Measurements from ENCODE around the gene KIAA0232. TPM values are rescaled to one million over a fixed set of nuclear protein-coding genes. Genes with fewer than 3 reads are reported as not detected.

KIAA0232 gene
- total and polyA plus RNA-seq, 2 of the 8 experiments (the other 6 are each of a cell fraction or from before 2014, with no cell fraction given): 5.6 to 23.3 TPM

- Histone ChIP-seq H3K4me2 (ENCODE audit: insufficient read depth in 1 of 2, low read depth in 2 of 2, low read length in 2 of 2) (peak overlapping the region; percentile 87 to 89), H3K56ac (replicated peaks; ENCODE audit: insufficient read length, low read depth, low read length) (no peak overlapping the region), H3K4me3 (ENCODE audit: extremely low read depth in 1 of 4, insufficient read depth in 2 of 4, low read depth in 3 of 4, low read length in 4 of 4) (peak overlapping the region; percentile 58 to 92 (median 75)), H2BK20ac (ENCODE audit: low read length) (no peak overlapping the region), H3K4me1 (replicated peaks in 1 of 4; ENCODE audit: control insufficient read depth in 3 of 4, insufficient read depth in 4 of 4, low read length in 3 of 4) (peaks cover 3 to 25% (median 11%) of the 10 kb centered on the region in 4 experiments), H2AK5ac (ENCODE audit: low read depth, low read length) (no peak overlapping the region), H2AFZ (ENCODE audit: low read length) (no peak overlapping the region), H3K9ac (replicated peaks in 1 of 4; ENCODE audit: extremely low read depth in 1 of 4, low read depth in 3 of 4, low read length in 3 of 4) (peak overlapping the region; percentile 34 to 74 (median 52); a peak in 6 of 7 replicates), H3K23me2 (ENCODE audit: low read depth, low read length) (peaks cover 11% of the 10 kb centered on the region), H3K9me3 (ENCODE audit: insufficient read depth in 2 of 2, low read depth in 1 of 2, low read length in 1 of 2) (no peaks in the 10 kb centered on the region), H4K5ac (ENCODE audit: insufficient read length, low read depth, low read length) (no peak overlapping the region), H3K14ac (ENCODE audit: insufficient read length) (no peak overlapping the region), H4K20me1 (replicated peaks in 1 of 2; ENCODE audit: control insufficient read depth in 1 of 2, insufficient read depth in 2 of 2, low read length in 2 of 2) (peaks cover 10 to 15% of the 10 kb centered on the region in 2 experiments), H3K27ac (ENCODE audit: low read depth, low read length) (no peak overlapping the region; the same call in 1 of the 2 replicates), H3K79me2 (ENCODE audit: control insufficient read depth in 1 of 2, insufficient read depth in 2 of 2, low read length in 2 of 2) (peaks cover 0 to 38% of the 10 kb centered on the region in 2 experiments; a peak in 2 of 4 replicates), H3K27me3 (replicated peaks in 1 of 4; ENCODE audit: control insufficient read depth in 3 of 4, extremely low read depth in 1 of 4, insufficient read depth in 3 of 4, low read length in 3 of 4) (peaks cover 0 to 14% (median 5%) of the 10 kb centered on the region in 4 experiments; a peak in 4 of 7 replicates), H3K79me1 (ENCODE audit: low read depth, low read length) (peaks cover 9% of the 10 kb centered on the region), H3K36me3 (ENCODE audit: control insufficient read depth in 2 of 4, insufficient read depth in 4 of 4, low read length in 3 of 4) (no peaks in the 10 kb centered on the region), H3K23ac (ENCODE audit: insufficient read length) (no peak overlapping the region), H3K4ac (replicated peaks; ENCODE audit: insufficient read length, low read depth, low read length) (no peak overlapping the region), H3K18ac (ENCODE audit: extremely low read depth, low read length) (peak overlapping the region; percentile 32; the same call in 1 of the 2 replicates), H4K91ac (replicated peaks; ENCODE audit: insufficient read length, low read length) (no peak overlapping the region), H2BK120ac (replicated peaks; ENCODE audit: low read depth, low read length) (no peak overlapping the region), H2BK15ac (ENCODE audit: low read length) (no peak overlapping the region), H2BK5ac (ENCODE audit: low read depth, low read length) (no peak overlapping the region), H2BK12ac (ENCODE audit: low read depth, low read length) (no peak overlapping the region), H4K8ac (ENCODE audit: extremely low read depth, insufficient read depth, low read length) (peak overlapping the region; percentile 53; the same call in 1 of the 2 replicates)
- DNase-seq (ENCODE audit: low read depth in 1 of 2, low spot score in 2 of 2) (no peak), FAIRE-seq (no peak)
- TF ChIP-seq GTF2F1 (IDR thresholded peaks at IDR 0.05; ENCODE audit: borderline replicate concordance, low read depth, low read length): no peak
- 2% methylated on average over 11 of the region's 58 CpGs; no CpG with 5 or more reads in 1 of the 2 experiments for WGBS, 2 experiments (ENCODE audit: extremely low coverage in 1 of 2, insufficient coverage in 1 of 2, insufficient read length in 1 of 2, insufficient replicate concordance in 2 of 2, low coverage in 1 of 2, low lambda C conversion rate in 2 of 2, missing lambda C conversion rate in 1 of 2)
- POLR2A ChIA-PET (ENCODE audit: partially characterized antibody): interaction anchor here (0.6 to 4.4 kb wide), 25 partner anchors 10 to 580 kb away, joined by 3 to 22 read pairs (median 4); no protein-coding TSS in a partner anchor
- CTCF ChIA-PET (ENCODE audit: partially characterized antibody): interaction anchor here (0.8 to 9.7 kb wide), 13 partner anchors 10 to 165 kb away, joined by 3 to 56 read pairs (median 7); no protein-coding TSS in a partner anchor
Measured at GRCh38 chr4:6909970-6910339, 127.4 kb downstream of the KIAA0232 start.

Measured in H1 (cell line).